Measurements from ENCODE around the gene BMI1. TPM values are rescaled to one million over a fixed set of nuclear protein-coding genes. Genes with fewer than 3 reads are reported as not detected.

The BMI1 gene
- total RNA-seq, 3 donors from 2014 or later (not counting 1 experiment from before 2014, with no cell fraction given) = 60.5 to 69.8 (median 66.4) TPM

Other genes with a start within 250 kb of the BMI1 start
- gene EBLN1, start 103.1 kb upstream of the BMI1 start, total RNA-seq = not detected
- 10 to 100 TPM; 43.1 to 48.3 (median 44.2) TPM for gene COMMD3, start 4.7 kb upstream of the BMI1 start, total RNA-seq
- gene SPAG6, start 24.4 kb downstream of the BMI1 start, total RNA-seq = under 1 TPM in 2 of 3 donors, not detected in 1; 0.35 to 0.79 TPM